Pulmonary artery endothelial cell (primary cell): Measurements from ENCODE around the gene ZNF735. TPM values are rescaled to one million over a fixed set of nuclear protein-coding genes. Genes with fewer than 3 reads are reported as not detected.
"Not testable (repeated sequence)": the region's sequence is repeated elsewhere in the genome, so short reads cannot be mapped to it uniquely, and the experiment has no call there.

ENCODE experiments used
- DNase-seq: peaks from one replicate; pipeline ENCODE4 v3.0.0-alpha.2; 2011; ENCODE audit warnings: low read depth, low spot score
- total RNA-seq: library from RNA; depleted of rRNA; stranded (reverse); fragments of >200 nt; gene quantifications from 2 replicates; pipeline ENCODE4 v1.2.3, GENCODE V29; 2014

Gene ZNF735
- not detected in 2 replicates for total RNA-seq

DNA sequence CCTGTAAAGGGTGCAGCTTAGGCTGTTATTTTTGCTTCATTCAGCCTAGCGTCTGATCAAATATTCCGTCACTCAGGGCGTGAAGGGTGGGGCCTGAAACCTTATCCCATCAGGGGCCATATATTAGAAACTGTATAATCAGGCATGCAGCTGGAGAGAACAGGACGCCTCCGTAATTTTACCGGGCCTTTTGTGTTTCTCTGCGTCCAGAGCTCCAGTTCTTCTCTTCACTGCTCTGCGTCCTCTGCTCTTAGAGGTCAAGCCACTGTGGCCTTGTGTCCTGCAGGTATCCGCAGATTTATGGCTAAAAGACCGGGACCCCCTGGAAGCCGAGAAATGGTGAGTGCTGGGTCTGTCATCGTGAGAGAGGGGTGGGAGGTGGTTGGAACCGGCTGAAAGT is at the start of gene ZNF735:
Gene ZNF735 (plus strand): TSS at position 301 of the 400 bp plus-strand sequence. CDS start 0 bp downstream, at position 301.
- no peak for DNase-seq

DNA sequence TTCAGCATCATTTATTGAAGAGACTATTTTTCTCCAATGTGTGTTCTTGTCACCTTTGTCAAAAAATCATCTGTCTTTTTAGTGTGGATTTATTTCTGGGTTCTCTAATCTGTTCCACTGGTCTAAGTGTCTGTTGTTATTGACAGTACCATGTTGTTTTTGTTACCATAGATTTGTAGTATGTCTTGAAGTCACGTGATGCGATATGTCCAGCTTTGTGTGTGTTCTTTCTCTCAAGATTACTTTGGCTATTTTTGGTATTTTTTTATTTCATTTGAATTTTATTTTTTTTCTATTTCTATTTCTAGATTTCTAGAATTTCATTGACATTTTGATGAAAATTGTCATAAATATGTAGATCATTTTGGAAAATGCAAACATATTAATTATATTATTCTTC is 36.0 kb upstream of the ZNF735 start:
- not testable (repeated sequence) for DNase-seq

DNA sequence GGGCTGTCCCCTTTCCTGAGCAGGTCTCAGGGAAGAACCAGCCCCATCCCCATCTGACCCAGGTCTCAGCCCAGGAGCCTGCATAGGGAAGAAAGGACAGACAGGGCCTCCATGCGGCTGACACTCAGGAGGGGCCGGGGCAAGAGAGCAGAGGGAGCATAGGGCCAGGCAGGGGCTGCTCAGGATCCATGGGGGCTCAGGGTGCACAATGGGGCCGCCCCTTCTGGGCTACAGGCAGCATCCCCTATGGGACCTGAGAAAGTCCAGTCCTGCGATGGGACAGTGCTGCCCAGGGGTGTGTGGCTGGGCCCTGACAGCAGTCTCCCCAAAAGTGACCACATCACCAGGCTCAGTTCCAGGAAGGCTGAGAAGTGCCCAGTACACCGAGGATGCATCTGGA is 32.7 kb upstream of the ZNF735 start:
- DNase-seq = no peak

DNA sequence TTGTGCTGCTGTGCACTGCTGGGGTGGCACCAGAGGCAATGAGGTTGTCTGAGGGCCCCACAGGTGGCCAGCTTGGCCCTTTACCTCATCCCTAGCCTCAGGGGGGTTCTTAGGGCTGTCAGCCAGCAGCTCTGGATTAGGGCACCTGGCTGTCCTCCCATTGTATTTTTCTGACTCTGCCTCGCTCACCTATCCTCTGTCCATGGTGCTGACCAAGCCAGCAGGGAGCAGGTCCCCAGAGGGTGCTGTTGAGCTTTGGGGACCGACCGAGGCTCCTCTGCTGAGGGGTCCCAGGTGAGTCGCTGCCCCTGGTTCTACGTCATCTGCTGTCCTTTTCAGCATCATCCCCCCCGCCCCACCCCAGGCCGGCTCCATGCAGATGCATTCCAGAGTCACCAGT is 32.1 kb upstream of the ZNF735 start:
- DNase-seq = no peak

DNA sequence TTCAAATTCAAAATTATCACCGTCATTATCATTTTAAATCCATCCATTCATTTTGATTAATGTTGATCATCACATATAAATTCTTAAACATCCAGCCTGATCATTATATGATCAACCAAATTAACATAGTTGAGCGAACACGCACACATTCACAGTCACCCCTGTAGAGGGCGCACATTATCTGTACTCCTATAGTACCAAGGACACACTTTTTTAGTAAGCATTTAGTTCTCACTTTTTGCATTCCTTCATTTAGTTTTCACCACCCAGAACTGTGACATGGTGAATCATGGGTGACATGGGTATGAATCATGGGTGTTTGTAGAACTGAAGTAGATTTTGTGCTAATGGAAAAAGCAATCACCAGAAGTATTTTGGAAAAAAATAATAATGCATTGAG is 26.0 kb upstream of the ZNF735 start:
- no peak for DNase-seq

DNA sequence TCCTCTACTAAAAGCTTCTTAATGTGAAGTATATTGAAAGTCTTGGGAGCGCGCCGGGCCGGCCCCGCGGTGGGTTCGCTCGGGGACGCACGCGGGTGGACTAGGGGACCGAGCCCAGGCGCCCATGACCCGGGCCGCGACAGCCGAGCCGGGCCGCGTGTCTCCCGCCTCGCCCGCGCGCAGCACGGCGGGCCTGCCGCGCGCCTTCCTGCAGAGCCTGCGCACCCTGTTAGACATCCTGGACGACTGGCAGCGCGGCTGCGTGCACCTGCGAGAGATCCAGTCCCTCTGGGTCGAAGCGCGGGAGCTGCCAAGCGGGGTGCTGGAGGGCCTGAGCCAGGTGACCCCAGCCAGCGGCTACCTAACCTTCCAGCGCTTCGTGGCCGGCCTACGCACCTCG is 25.4 kb upstream of the ZNF735 start:
- DNase-seq = no peak

DNA sequence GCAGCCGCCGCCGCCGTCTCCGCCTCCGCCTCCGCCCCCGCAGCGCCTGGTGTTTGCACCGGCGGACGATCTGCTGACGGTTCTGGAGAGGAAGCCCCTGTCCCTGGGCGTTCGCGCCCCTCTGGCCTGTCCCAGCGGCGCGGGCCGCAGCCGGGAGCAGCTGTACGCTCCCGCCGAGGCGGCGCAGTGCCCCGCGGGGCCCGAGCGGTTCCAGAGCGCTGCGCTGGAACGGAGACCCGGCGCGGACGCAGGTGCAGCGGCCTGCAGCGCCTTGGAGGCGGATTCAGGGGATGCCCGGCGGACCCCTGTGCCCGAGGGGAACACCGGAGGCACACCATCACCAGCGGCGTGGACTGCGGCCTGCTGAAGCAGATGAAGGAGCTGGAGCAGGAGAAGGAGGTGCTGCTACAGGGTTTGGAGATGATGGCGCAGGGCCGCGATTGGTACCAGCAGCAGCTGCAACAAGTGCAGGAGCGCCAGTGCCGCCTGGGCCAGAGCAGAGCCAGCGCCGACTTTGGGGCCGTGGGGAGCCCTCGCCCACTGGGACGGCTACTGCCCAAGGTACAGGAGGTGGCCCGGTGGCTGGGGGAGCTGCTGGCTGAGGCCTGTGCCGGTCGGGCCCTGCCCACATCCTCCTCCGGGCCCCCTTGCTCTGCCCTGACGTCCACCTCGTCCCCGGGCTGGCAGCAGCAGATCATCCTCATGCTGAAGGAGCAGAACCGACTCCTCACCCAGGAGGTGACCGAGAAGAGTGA is 24.8 kb upstream of the ZNF735 start:
- no peak for DNase-seq

DNA sequence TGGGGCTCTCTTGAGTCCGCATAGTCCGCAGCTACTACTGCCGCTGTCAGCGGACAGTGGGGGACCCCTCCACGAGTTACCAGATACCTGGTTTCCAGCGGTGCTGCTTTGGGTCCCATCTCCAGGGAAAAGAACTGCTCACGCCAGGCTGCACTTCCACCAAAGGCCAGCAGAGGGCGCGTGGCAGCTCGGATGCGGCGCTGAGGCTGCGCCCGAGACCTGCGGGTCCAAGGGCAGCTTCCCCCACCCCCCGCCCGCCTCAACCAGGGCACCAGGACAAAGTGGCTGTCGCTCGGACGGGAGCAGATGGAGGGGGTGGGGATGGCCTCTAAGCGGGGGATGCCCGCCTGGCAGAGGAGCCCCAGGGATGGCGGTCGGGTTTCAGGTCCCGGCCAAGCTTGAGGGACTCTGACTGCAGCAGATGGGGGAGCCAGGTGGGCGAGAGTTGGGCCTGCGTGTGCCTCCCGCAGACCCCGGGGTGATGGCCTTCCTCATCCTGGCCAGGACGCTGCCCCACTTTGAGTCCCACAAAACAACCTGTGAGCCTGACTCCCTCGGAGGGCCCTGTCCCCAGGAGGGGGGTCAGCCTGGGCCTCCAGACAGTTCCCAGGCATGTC is 23.8 kb upstream of the ZNF735 start:
- DNase-seq = no peak

DNA sequence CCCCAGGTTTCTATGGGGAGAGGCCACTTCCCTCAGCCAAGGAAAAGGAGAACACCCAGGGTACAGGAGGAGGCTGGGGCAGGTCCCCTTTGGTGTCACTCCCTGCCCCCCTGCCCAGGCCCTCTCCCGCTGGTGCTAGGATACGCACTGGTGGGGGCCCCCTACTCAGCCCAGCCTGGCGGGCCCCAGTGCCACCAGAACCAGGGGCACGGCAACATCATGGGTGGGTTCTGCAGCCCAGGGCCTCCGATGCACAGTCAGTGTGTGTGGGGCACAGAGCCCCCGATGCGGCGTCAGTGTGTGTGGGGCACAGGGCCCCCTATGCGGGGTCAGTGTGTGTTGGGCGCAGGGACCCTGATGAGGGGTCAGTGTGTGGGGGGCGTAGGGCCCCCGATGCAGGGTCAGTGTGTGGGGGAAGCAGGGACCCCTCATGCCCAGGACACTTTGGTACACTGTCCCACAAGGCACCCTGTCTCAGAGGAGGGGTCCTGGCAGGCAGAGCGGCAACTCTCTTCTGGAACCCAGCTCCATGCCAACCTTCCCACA is 23.1 kb upstream of the ZNF735 start:
- no peak for DNase-seq

DNA sequence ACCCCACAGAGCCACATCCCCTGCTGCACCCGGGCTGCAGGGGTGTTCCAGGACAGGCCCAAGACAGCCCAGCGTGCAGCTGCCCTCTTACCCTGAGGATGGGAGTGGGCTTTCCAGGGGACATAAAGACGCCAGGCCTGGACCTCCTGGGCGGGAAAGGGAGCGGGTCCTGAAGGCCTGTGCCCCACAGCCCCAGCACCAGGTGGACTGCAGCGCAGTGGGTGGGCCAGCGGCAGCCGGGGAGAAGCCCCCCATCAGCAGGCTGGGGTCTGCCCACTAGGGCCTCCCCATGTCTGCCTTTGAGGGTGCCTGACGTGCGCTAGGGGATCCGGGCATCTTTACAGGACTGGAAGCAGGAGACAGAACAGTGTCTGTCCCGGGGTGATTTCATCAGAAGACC is 22.6 kb upstream of the ZNF735 start:
- no peak for DNase-seq

DNA sequence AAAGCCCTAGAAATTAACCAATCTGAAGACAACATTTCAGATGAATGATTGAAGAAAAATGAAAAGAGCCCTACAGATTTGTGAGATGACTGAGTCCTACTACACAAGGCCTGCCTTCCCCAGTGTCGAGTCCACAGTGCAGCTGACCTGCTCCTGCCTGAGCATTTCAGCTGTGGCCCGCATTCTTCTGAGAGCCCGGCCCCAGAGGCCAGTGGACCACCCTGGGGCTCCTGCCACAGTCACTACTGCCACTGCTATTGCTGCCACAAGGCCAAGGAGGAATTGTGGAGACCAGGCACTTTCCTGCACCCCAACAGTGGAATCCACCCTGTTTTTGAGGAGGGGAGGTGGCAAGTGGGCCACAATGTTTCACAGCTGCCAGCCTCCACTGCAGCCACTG is 19.6 kb upstream of the ZNF735 start:
- no peak for DNase-seq

DNA sequence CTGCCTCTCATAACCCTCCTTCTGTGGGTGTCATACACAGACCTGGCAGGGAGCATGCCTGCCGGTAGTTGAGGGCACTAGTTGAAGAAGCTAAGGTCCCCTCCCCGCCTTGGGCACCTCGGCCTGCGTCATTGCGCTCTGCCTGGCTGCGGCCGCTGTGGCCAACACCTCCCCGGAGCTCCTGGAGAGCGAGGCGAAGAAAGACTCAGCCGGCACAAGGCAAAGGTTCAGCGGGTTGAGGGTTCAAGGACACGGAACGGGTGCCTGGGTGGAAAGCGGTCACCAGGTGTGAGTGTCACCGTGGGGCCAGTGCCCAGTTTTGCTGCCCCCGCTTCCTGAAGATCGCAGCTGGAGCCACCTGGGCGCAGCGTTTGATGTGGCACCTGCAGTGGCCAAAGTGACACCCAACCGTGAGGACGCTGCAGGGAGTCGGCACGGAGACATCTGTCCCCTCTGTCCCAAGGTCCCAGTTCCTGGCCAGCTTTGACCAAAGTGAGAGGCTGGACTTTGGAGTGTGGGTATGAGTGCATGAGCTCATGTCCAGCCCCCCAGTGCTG is 14.8 kb upstream of the ZNF735 start:
- no peak for DNase-seq

DNA sequence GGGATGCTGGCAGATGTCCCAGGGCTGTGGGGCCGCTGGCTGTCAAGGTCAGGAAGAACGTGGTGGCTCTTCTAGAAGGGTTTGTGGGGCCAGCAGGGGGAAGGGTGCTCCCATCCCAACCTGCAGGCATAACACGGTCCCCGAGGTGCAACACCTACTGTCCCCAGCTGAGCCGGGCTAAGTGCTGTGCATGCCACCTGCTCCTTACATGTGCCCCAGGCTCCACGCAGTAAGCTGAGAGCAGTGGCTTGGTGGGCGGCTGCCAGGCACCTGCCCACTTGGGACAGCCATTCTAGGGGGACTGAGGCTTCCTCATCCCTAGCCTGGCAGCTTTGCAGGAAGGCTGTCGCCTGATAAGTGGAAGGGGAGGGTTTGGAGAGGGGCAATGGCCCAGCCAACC is 14.2 kb upstream of the ZNF735 start:
- DNase-seq = no peak

DNA sequence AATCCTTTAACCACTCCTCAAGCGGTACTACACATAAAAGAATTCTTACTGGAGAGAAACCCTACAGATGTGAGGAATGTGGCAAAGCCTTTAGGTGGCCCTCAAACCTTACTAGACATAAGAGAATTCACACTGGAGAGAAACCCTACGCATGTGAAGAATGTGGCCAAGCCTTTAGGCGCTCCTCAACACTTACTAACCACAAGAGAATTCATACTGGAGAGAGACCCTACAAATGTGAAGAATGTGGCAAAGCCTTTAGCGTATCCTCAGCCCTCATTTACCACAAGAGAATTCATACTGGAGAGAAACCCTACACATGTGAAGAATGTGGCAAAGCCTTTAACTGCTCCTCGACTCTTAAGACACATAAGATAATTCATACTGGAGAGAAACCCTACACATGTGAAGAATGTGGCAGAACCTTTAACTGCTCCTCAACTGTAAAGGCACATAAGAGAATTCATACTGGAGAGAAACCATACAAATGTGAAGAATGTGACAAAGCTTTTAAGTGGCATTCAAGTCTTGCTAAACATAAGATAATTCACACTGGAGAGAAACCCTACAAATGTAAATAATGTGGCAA is 12.8 kb downstream of the ZNF735 start:
- not testable (repeated sequence) for DNase-seq

DNA sequence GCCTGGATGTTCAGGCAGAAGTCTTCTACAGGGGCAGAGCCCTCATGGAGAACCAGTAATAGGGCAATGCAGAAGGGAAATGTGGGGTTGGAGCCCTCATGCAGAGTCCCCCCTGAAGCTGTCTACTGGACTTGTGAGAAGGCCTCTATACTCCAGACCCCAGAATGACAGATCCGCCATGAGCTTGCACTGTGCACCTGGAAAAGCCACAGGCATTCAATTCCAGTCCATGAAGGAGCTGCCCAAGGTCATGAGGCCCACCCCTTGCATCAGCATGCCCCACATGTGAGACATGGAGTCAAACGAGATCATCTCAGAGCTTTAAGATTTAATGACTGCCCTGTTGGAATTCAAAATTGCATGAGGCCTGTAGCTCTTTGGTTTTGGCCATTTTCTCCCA is 16.4 kb downstream of the ZNF735 start:
- no peak for DNase-seq

DNA sequence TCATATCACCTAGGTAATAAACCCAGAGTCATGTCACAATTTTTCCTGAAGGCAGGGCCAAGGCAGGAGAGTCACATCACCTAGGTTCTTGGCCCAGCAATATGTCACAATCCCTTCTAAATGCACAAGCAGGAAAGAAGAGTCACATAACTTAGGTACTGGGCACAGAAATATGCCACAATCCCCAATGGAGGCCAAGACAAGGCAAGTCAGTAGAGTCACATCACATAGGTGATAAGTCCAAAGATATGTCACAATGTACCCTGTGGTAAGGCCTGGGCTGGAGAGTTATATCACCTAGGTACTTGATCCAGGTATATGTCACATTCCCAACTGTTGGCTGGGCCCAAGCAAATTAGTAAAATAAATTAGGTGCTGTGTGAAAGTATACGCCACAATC is 21.2 kb downstream of the ZNF735 start, which contains the start of gene ZNF679:
Gene ZNF679 (plus strand): TSS at position 301 of the 400 bp plus-strand sequence. CDS start 20,644 bp downstream, outside the sequence.
- not testable (repeated sequence) for DNase-seq

DNA sequence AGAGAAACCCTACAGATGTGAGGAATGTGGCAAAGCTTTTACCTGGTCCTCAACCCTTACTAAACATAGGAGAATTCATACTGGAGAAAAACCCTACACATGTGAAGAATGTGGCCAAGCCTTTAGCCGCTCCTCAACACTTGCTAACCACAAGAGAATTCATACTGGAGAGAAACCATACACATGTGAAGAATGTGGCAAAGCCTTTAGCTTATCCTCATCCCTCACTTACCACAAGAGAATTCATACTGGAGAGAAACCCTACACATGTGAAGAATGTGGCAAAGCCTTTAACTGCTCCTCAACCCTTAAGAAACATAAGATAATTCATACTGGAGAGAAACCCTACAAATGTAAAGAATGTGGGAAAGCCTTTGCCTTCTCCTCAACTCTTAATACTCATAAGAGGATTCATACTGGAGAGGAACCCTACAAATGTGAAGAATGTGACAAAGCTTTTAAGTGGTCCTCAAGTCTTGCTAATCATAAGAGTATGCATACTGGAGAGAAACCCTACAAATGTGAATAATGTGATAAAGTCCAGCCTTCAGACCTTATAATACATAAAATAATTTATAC is 59.4 kb downstream of the ZNF735 start:
- DNase-seq = no peak
